Activated B cell treated with CpG ODN at 0.5 μM for 24 hours (primary cell): ENCODE measurements around the gene KANK2. TPM values are rescaled to one million over a fixed set of nuclear protein-coding genes. Genes with fewer than 3 reads are reported as not detected.

Source experiments
- ATAC-seq: fragments of 200-7000 bp; cut with Tn5 transposase; one replicate; pipeline ENCODE4 v1.10.0; 2021; ENCODE audit warnings: low read depth, mild to moderate bottlenecking, moderate library complexity
- CTCF ChIA-PET: fragments of 350-600 bp; sonication (Branson Sonifier 250); formaldehyde crosslinking; loops from one replicate; lab custom pipeline; 2021; ENCODE audit warnings: antibody characterized with exemption; lab: Charles Lee
- POLR2A ChIA-PET: fragments of 350-600 bp; sonication (Branson Sonifier 250); formaldehyde crosslinking; loops from one replicate; lab custom pipeline; 2021; ENCODE audit warnings: antibody characterized with exemption; lab: Charles Lee
- DNase-seq: peaks from one replicate; pipeline ENCODE4 v3.0.0; 2022
- H3K27ac Mint-ChIP-seq: one replicate; pipeline ENCODE4 v1.8.0; 2020; ENCODE audit warnings: mixed read lengths
- H3K27me3 Mint-ChIP-seq: one replicate; pipeline ENCODE4 v1.8.0; 2021; ENCODE audit warnings: mixed read lengths
- H3K36me3 Mint-ChIP-seq: one replicate; pipeline ENCODE4 v1.8.0; 2021; ENCODE audit warnings: low read depth, mixed read lengths
- H3K4me1 Mint-ChIP-seq: one replicate; pipeline ENCODE4 v1.8.0; 2021; ENCODE audit warnings: mixed read lengths
- H3K4me3 Mint-ChIP-seq: one replicate; pipeline ENCODE4 v1.8.0; 2020; ENCODE audit warnings: mild to moderate bottlenecking, mixed read lengths
- H3K9me3 Mint-ChIP-seq: one replicate; pipeline ENCODE4 v1.8.0; 2020; ENCODE audit warnings: mixed read lengths
- intact Hi-C: fragments of 100-400 bp; cut with micrococcal nuclease; formaldehyde crosslinking; loops from one replicate; pipeline ENCODE4 v1.15.1; 2024
- total RNA-seq: library from RNA; stranded (reverse); gene quantifications from 2 replicates; pipeline ENCODE4 v1.2.3, GENCODE V29; 2022
- TF ChIP-seq, protein P1 (sequence below): fragments of 200-600 bp; IDR thresholded peaks from one replicate; pipeline ENCODE4 v1.8.0; 2022; ENCODE audit warnings: antibody characterized with exemption, mild to moderate bottlenecking

The KANK2 gene
- total RNA-seq, 1 donor from 2014 or later, result 3.3 TPM

DNA sequence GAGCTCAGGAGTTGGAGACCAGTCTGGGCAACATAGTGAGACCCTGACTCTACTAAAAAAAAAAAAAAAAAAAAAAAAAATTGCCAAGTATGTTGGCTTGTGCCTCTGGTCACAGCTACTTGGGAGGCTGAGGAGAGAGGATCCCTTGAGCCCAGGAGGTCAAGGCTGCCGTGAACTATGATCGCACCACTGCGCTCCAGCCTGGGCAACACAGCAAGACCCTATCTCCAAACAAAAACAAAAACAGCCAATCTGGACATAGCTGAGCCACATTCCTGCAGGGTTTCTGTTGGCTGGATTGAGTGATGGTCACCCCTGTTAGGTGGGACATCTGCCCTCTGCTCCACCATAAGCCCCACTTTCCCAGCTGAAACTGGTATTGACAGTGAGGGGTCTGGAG is 28.5 kb upstream of the KANK2 start:
- no peak for DNase-seq
- Mint-ChIP-seq H3K36me3 (peaks cover 11% of the 10 kb centered on the region), H3K9me3 (peaks cover 9% of the 10 kb centered on the region), H3K4me3 (no peak overlapping the region), H3K4me1 (no peaks in the 10 kb centered on the region), H3K27ac (no peak overlapping the region), H3K27me3 (no peaks in the 10 kb centered on the region)
- ChIA-PET POLR2A (no interaction called here), CTCF (no interaction called here)
- TF ChIP-seq, protein P1, sequence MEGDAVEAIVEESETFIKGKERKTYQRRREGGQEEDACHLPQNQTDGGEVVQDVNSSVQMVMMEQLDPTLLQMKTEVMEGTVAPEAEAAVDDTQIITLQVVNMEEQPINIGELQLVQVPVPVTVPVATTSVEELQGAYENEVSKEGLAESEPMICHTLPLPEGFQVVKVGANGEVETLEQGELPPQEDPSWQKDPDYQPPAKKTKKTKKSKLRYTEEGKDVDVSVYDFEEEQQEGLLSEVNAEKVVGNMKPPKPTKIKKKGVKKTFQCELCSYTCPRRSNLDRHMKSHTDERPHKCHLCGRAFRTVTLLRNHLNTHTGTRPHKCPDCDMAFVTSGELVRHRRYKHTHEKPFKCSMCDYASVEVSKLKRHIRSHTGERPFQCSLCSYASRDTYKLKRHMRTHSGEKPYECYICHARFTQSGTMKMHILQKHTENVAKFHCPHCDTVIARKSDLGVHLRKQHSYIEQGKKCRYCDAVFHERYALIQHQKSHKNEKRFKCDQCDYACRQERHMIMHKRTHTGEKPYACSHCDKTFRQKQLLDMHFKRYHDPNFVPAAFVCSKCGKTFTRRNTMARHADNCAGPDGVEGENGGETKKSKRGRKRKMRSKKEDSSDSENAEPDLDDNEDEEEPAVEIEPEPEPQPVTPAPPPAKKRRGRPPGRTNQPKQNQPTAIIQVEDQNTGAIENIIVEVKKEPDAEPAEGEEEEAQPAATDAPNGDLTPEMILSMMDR, result no peak
- no peak for ATAC-seq
- intact Hi-C loops, result no loop called here

DNA sequence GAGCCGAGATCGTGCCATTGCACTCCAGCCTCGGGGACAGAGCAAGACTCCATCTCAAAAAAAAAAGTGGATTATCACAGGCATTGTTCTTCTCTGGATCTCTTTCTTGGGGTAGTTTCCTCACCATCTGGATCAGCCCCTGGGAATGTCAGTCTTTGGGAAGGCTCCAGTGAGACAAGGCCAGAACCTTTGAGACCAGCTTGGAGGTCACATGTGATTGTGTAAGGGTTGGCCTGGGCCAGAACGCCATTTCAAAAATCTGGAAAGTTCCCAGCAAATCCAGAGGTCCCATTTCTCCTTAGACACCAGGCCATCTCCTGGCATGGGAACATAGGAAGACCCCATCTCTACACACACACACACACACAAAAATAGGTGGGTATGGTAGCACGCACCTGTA is 27.8 kb upstream of the KANK2 start:
- TF ChIP-seq, protein P1, result no peak
- DNase-seq, result no peak
- peaks cover 15% of the 10 kb centered on the region for H3K36me3 Mint-ChIP-seq
- no peak for ATAC-seq
- H3K4me3 Mint-ChIP-seq, result no peak overlapping the region
- H3K27ac Mint-ChIP-seq, result no peak overlapping the region
- H3K9me3 Mint-ChIP-seq, result peaks cover 13% of the 10 kb centered on the region
- ChIA-PET POLR2A (no interaction called here), CTCF (interaction anchor here (0.7 kb wide), 1 partner anchor 231 kb away, joined by 3 read pairs; no protein-coding TSS in a partner anchor)
- no peaks in the 10 kb centered on the region for H3K27me3 Mint-ChIP-seq
- intact Hi-C loops, result no loop called here
- H3K4me1 Mint-ChIP-seq, result no peaks in the 10 kb centered on the region

DNA sequence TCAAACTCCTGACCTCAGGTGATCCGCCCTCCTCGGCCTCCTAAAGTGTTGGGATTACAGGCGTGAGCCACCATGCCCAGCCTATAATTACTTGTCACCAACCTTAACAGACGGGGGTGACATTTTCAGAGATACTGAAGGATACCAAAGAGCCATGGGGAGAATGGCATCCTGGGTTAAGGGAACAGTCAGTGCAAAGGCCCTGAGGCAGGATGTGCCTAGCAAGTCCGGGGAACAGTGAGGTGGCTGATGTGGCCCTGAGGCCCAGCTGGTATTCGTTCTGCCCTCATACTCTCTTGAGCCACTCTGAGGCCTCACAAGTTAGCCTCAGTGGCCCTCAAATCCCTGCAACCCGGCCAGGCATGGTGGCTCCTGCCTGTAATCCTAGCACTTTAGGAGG is 27.1 kb upstream of the KANK2 start:
- TF ChIP-seq, protein P1, result no peak
- H3K9me3 Mint-ChIP-seq, result peaks cover 14% of the 10 kb centered on the region
- peaks cover 15% of the 10 kb centered on the region for H3K36me3 Mint-ChIP-seq
- ChIA-PET CTCF (interaction anchor here (0.7 kb wide), 1 partner anchor 232 kb away, joined by 3 read pairs; no protein-coding TSS in a partner anchor), POLR2A (no interaction called here)
- intact Hi-C loops, result no loop called here
- no peaks in the 10 kb centered on the region for H3K4me1 Mint-ChIP-seq
- DNase-seq (no peak), ATAC-seq (no peak)
- no peak overlapping the region for H3K27ac Mint-ChIP-seq
- H3K4me3 Mint-ChIP-seq, result no peak overlapping the region
- H3K27me3 Mint-ChIP-seq, result no peaks in the 10 kb centered on the region

DNA sequence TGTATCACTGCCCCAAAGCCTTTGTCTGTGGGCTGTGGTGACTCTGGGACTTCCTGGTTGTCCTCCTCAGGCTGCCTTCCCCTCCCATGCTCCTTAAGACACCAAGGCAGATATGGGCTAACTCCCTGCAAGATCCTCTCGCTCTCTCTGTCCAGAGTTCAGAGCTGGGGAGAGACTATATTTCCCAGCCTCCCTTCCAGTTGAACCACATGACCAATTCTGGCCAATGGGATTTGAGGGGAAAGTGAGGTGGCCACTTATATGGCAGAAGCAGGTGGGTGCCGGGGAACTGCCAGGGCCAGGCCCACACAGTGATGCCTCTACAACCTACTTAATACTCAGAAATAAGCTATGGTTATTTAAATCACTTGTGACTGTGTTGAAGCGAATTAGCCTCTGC is 25.9 kb upstream of the KANK2 start:
- peaks cover 14% of the 10 kb centered on the region for H3K9me3 Mint-ChIP-seq
- ChIA-PET CTCF (no interaction called here), POLR2A (no interaction called here)
- H3K4me1 Mint-ChIP-seq, result no peaks in the 10 kb centered on the region
- no peak overlapping the region for H3K27ac Mint-ChIP-seq
- DNase-seq (no peak), ATAC-seq (no peak)
- H3K4me3 Mint-ChIP-seq, result no peak overlapping the region
- intact Hi-C loops, result no loop called here
- no peaks in the 10 kb centered on the region for H3K27me3 Mint-ChIP-seq
- TF ChIP-seq, protein P1, result no peak
- H3K36me3 Mint-ChIP-seq, result peaks cover 15% of the 10 kb centered on the region

DNA sequence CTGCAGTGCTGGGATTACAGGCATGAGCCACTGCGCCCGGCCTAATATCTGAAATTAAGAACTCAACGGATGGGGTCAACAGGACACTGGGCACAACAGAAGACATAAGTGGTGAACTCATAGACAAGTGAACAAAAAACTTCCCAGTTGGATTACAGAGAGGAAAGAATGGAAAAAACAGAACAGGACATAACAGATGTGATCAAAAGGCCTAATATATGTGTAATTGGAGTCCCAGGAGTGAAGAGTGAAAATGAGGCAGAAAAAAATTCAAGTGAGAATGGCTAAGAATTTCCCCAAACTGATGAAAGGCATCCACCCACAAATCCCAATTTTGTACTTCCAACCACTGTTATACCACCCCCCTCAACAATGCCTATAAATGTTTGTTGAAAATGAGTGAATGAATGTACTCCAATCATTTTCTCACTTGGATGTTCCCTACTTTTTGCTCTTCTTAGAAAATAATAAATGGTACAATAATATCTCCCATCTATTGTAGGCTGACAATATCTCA is 23.8 kb upstream of the KANK2 start:
- no peaks in the 10 kb centered on the region for H3K4me1 Mint-ChIP-seq
- ATAC-seq, result no peak
- peaks cover 14% of the 10 kb centered on the region for H3K9me3 Mint-ChIP-seq
- H3K27ac Mint-ChIP-seq, result no peak overlapping the region
- H3K4me3 Mint-ChIP-seq, result no peak overlapping the region
- POLR2A ChIA-PET, result no interaction called here
- CTCF ChIA-PET, result no interaction called here
- TF ChIP-seq, protein P1, result no peak
- DNase-seq, result no peak
- intact Hi-C loops, result no loop called here
- no peaks in the 10 kb centered on the region for H3K27me3 Mint-ChIP-seq
- peaks cover 15% of the 10 kb centered on the region for H3K36me3 Mint-ChIP-seq
